HFFc6 (cell line): ENCODE measurements around the gene SHC2. TPM values are rescaled to one million over a fixed set of nuclear protein-coding genes. Genes with fewer than 3 reads are reported as not detected.
"Not testable (repeated sequence)": the region's sequence is repeated elsewhere in the genome, so short reads cannot be mapped to it uniquely, and the experiment has no call there.

ENCODE experiments used
- DNase-seq: peaks from one replicate; pipeline ENCODE4 v3.0.0-alpha.2; 2018
- H3K27ac Mint-ChIP-seq: 2 replicates; pipeline ENCODE4 v1.8.0; 2020; ENCODE audit warnings: mild to moderate bottlenecking, mixed read lengths
- H3K27me3 Mint-ChIP-seq: 2 replicates; pipeline ENCODE4 v1.8.0; 2021; ENCODE audit warnings: mild to moderate bottlenecking, moderate library complexity, mixed read lengths; ENCODE audit not compliant: insufficient read depth
- H3K36me3 Mint-ChIP-seq: 2 replicates; pipeline ENCODE4 v1.8.0; 2021; ENCODE audit warnings: low read depth, mixed read lengths
- H3K4me1 Mint-ChIP-seq: 2 replicates; pipeline ENCODE4 v1.8.0; 2020; ENCODE audit warnings: low read depth, mixed read lengths
- H3K4me3 Mint-ChIP-seq: 2 replicates; pipeline ENCODE4 v1.8.0; 2020; ENCODE audit warnings: mild to moderate bottlenecking, moderate library complexity, mixed read lengths
- H3K9me3 Mint-ChIP-seq: 2 replicates; pipeline ENCODE4 v1.8.0; 2020; ENCODE audit warnings: mild to moderate bottlenecking, mixed read lengths
- total RNA-seq, 6 experiments: library from RNA; stranded (reverse); fragmentation: NEBNext Ultra II Directional; extraction: Animal tissue kit (Norgen Biotek cat#: 25700); gene quantifications; 2 replicates in 1 of 6; 3 replicates in 5 of 6; pipeline ENCODE4 v1.2.3, GENCODE V29; 2021
- TF ChIP-seq, protein P1 (sequence below): fragments of 200-600 bp; sonication (generic); IDR thresholded peaks from 2 replicates; pipeline ENCODE4 v1.5.0; 2021; ENCODE audit warnings: antibody characterized with exemption, mild to moderate bottlenecking

SHC2 gene
- total RNA-seq, 6 experiments from 2014 or later, result not detected

DNA sequence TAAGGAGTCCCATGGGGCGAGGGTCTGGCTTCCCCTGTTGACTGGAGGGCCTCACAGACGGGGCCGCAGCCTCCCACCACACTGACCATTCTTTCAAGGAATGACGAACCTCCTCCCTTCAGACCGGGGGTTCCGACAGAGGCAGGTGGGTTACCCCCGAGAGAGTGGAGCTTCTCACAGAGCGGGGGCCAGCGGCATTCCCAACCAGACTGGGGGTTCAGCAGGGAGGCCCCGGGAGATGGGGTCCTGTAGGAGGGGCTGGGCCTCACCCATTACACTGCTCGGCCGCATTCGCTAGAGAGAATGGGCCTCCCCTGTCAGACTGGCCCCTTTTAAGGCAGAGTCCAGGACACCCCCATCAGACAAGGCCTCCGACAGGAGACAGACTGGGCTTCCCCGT, 36.3 kb downstream of the SHC2 start:
- no peak overlapping the region for H3K4me3 Mint-ChIP-seq
- no peak overlapping the region for H3K27ac Mint-ChIP-seq
- DNase-seq, result no peak
- no peaks in the 10 kb centered on the region for H3K36me3 Mint-ChIP-seq
- H3K4me1 Mint-ChIP-seq, result no peaks in the 10 kb centered on the region
- H3K9me3 Mint-ChIP-seq, result peaks cover 22% of the 10 kb centered on the region
- H3K27me3 Mint-ChIP-seq, result 0 out of 2 replicates have a peak, but pooled peaks cover 6% of the 10 kb centered on the region
- TF ChIP-seq, protein P1, sequence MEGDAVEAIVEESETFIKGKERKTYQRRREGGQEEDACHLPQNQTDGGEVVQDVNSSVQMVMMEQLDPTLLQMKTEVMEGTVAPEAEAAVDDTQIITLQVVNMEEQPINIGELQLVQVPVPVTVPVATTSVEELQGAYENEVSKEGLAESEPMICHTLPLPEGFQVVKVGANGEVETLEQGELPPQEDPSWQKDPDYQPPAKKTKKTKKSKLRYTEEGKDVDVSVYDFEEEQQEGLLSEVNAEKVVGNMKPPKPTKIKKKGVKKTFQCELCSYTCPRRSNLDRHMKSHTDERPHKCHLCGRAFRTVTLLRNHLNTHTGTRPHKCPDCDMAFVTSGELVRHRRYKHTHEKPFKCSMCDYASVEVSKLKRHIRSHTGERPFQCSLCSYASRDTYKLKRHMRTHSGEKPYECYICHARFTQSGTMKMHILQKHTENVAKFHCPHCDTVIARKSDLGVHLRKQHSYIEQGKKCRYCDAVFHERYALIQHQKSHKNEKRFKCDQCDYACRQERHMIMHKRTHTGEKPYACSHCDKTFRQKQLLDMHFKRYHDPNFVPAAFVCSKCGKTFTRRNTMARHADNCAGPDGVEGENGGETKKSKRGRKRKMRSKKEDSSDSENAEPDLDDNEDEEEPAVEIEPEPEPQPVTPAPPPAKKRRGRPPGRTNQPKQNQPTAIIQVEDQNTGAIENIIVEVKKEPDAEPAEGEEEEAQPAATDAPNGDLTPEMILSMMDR, result no peak

DNA sequence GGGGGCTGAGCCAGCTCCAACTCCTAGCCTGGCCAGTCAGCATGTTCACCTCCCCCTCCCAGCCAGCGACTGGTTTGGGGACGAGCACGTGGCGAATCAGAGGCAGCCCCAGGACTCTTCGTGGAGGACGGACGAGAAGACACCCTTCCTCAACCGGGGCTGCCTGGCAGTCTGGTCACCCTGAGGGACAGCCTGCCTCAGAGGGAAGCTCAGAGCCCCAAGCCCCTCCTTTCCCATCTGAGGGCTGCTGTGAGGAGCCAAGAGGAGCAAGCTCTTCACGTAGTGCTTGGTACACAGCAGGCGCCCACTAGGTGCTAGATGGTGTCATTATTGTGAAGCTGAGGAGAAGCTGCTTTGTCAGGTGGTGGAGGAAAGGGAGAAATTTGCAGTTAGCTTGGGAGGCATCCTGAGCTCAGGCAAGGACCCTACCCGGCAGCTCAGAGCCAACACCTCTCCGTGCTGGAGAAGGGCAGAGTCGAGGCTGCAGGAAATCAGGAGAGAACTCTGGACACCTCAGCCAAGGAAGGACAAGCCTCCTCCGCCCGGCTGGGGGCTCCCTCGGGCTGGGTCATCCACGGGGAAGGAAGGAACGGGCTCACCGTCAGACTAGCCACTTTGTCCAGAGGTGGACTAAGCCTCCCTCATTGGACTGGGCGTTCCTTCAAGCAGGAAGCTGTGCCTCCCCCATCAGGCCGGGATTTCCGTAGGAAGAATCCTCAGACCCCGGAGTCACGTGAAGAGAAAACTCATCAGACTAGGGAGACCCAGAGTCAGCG, 37.0 kb downstream of the SHC2 start:
- Mint-ChIP-seq H3K27ac (no peak overlapping the region), H3K9me3 (peaks cover 20% of the 10 kb centered on the region), H3K4me1 (no peaks in the 10 kb centered on the region), H3K4me3 (no peak overlapping the region), H3K27me3 (0 out of 2 replicates have a peak, but pooled peaks cover 6% of the 10 kb centered on the region), H3K36me3 (no peaks in the 10 kb centered on the region)
- DNase-seq, result no peak
- TF ChIP-seq, protein P1, result no peak

DNA sequence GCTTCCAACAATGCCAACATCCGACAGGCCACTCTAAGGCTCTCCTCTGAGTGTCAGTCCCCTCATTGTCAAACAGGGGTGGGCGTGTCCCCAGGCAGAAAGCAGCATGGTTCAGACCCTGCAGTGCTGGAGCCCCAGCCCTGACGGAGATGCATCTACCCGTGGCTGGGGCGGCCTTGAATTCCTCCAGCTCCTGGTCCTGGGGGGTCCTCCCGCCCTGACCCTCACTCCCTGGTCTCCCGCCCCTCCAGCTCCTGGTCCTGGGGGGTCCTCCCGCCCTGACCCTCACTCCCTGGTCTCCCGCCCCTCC, 38.0 kb downstream of the SHC2 start:
- H3K4me1 Mint-ChIP-seq, H3K36me3 Mint-ChIP-seq, H3K27me3 Mint-ChIP-seq, DNase-seq, H3K4me3 Mint-ChIP-seq, H3K27ac Mint-ChIP-seq: not testable (repeated sequence)
- peaks cover 13% of the 10 kb centered on the region for H3K9me3 Mint-ChIP-seq

DNA sequence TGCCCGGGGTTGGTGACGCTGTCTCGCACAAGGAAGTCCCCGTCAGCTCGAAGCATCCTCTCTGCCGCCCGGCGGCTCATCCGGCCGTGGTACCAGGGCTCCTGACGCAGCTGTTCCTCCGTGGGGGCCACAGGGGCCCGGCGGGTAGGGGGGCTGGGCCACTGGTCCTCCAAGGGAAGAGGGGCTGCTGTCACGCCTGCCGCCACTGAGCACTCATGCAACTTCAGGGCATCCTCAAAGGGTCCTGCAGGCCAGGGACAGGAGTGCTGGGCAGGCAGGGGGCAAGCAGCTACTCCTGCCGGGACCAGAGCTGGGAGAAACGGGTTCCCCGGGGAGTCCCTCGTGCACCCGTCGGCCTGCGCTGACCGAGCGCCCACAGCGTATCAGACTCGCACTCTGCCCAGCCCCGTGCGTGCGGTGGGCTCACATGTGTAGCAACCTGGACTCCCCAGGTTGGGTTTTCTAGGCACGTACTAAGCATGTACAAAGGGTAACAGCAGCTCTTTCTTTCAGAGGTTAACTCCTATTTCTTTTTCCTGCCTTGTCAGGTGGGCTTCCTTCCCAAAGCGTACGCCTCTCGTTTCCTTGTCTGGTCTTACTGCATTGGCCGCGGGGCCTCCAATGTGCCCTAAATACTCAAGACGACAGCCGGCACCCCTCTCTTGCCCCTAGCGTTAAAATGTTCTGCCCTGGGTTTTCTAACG, 38.5 kb downstream of the SHC2 start:
- H3K9me3 Mint-ChIP-seq, result peaks cover 13% of the 10 kb centered on the region
- H3K27ac Mint-ChIP-seq, result no peak overlapping the region
- no peaks in the 10 kb centered on the region for H3K36me3 Mint-ChIP-seq
- H3K27me3 Mint-ChIP-seq, result peaks cover 7% of the 10 kb centered on the region
- no peak for DNase-seq
- TF ChIP-seq, protein P1, result no peak
- no peaks in the 10 kb centered on the region for H3K4me1 Mint-ChIP-seq
- no peak overlapping the region for H3K4me3 Mint-ChIP-seq

DNA sequence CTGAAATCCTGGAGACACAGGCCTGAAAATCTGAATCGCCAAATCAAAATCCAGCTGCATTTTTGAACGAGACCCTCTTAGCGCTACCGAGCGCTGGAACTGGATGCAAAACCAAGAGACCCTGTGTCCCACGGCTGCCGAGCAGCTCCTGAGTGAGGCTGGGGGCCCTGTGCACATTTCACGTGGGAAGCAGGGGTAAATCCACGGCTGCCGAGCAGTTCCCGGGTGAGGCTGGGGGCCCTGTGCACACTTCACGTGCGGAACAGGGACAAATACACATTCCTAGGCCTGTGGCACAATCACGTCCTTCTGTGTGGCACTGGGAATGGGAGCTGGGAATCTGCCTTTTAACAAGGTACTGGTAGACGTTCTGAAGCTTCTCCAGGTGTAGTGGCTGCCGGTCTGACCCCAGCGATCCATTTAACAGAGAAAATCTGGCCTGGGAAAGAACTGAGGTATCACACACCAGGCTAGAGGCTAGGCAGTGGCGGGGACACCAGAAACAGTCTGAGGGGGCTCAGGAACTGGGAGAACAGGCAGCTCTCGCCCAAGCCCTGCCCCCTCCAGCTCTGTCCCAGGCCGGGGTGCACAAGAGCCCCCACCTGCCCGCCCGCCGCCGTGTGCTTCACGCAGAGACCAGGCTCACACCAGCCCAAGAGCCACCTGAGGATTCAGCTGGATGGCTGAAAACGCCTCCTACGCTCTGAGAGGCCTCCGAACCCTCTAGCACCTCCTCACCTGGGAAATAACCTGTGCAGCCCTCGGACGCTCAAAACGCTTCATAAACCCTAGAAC, 40.9 kb downstream of the SHC2 start:
- DNase-seq, result no peak
- H3K4me3 Mint-ChIP-seq, result no peak overlapping the region
- no peaks in the 10 kb centered on the region; the same call in 1 of the 2 replicates for H3K9me3 Mint-ChIP-seq
- H3K27me3 Mint-ChIP-seq, result peaks cover 7% of the 10 kb centered on the region
- TF ChIP-seq, protein P1, result no peak
- H3K27ac Mint-ChIP-seq, result no peak overlapping the region
- no peaks in the 10 kb centered on the region for H3K36me3 Mint-ChIP-seq
- no peaks in the 10 kb centered on the region for H3K4me1 Mint-ChIP-seq
